ENCODE data around the gene KLHL28.

Gene KLHL28, protein sequence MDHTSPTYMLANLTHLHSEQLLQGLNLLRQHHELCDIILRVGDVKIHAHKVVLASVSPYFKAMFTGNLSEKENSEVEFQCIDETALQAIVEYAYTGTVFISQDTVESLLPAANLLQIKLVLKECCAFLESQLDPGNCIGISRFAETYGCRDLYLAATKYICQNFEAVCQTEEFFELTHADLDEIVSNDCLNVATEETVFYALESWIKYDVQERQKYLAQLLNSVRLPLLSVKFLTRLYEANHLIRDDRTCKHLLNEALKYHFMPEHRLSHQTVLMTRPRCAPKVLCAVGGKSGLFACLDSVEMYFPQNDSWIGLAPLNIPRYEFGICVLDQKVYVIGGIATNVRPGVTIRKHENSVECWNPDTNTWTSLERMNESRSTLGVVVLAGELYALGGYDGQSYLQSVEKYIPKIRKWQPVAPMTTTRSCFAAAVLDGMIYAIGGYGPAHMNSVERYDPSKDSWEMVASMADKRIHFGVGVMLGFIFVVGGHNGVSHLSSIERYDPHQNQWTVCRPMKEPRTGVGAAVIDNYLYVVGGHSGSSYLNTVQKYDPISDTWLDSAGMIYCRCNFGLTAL

DNA sequence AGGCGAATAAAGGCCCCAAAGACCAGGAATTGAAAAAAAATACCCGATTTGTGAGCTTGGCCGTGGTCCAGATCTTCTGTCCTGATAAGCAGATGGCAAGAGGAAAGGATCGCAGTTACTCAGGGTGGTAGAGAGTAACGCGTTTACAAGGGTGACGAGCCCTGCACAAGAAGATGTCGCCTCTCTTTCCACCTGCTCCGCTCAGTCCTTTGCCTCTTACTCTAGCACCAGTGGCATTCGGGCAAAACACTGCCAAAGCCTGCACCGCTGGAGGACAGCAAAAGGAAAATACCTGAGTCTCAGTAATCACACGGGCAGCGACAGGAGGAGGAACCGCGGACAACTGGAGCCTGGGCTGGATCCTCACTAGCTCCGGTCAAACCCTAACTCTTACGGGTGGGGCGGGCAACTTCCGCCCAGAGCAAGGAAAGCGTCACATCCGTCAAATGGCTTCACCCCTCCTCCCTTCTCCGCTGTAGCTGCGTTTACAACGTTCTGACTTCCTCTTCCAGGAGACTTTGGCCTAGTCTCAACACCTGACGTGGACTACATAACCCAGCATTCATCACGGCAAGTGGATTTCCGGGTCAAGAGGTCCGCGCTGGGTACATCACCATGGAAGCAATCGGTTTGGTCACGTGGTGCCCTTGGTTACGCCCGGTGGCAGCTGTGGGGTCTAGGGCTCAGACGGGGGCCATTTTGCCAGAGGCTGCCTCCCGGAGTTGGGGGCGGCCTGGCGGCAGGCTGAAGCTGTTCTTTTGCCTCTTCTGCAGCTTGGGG is at the start of gene KLHL28, which contains the start of gene TOGARAM1:
KLHL28 (minus strand) TSS at position 394 of the 780 bp plus-strand sequence. CDS start 16,019 bp downstream, outside the sequence.
TOGARAM1 (plus strand) TSS at position 637 of the 780 bp plus-strand sequence. CDS start 232 bp downstream, outside the sequence.
- in situ Hi-C loops (cut with MboI; ENCODE audit: low sequenced_read_pairs): no loop called here

DNA sequence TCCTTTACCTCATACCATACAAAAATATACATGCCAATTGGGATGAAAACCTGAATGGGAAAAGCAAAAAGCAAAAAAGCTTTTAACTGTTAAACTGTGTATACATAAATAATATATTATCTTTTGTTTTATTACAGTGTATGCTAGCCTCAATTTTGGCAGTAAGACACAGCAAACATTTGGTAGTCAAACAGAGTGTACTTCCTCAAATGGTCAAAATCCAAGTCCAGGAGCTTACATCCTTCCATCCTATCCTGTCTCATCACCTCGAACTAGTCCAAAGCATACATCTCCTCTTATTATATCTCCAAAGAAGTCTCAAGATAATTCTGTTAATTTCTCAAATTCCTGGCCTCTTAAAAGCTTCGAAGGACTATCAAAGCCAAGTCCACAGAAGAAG is 42.2 kb upstream of the KLHL28 start:
- in situ Hi-C loops (cut with MboI; ENCODE audit: low sequenced_read_pairs): no loop called here

DNA sequence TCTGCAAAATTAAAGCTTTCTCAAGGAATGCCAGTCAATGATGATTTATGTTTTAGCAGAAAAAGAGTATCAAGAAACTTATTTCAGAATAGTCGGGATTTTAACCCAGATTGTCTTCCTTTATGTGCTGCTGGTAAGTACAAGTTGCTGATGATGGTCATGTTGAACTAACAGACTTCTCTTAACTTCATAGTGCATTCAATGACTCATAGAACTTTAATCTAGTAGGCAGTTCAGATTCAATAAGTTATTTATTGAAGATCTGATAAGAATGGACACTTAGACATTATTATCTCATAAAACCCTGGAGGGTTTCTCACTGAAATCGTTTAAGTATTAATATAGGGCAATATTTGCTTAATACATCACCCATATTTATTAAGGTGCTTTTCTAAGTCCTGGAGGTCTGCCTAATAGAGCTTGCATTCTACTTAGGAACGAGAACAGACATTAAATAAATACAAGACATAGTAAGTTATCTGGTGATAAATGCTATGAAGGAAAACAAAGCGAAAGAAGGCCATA is 34.1 kb upstream of the KLHL28 start:
- in situ Hi-C loops (cut with MboI; ENCODE audit: low sequenced_read_pairs): no loop called here

DNA sequence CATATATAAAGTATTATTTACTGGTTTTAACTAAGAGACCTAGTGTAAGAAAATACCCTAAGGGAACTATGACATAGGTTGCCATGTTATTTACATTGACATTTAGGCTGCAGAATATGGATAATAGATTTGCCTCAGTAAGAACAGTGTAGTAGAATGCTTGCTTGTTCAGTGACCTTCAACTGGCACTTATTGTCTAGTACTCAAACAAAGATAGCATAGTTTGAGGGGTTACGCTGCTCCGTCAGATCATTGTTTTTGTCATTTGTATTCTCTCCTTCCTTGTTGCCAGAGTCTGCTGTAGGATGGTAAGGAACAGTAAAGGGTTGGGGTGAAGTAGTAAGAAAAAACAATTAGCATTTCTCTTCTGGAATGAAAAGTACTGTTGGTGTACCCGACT is 33.4 kb upstream of the KLHL28 start:
- in situ Hi-C loops (cut with MboI; ENCODE audit: low sequenced_read_pairs): no loop called here

DNA sequence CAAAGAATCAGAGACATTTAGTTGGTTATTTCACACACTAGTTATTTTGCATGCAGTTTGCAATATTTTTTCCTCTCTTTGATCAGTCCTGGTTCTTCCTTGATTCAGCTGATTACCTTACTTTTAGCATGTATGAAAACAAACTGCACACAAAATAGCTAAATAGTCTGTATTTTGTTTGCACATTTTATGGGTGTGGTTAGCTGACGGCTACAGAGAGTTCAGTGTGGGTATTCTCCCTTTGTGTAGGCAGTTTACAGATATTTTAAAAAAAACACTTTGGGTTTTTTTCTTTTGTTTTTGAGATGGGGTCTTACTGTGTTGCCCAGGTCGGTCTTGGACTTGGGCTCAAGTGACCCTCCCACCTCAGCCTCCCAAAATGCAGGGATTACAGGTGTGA is 28.8 kb upstream of the KLHL28 start:
- in situ Hi-C loops (cut with MboI; ENCODE audit: low sequenced_read_pairs): no loop called here

DNA sequence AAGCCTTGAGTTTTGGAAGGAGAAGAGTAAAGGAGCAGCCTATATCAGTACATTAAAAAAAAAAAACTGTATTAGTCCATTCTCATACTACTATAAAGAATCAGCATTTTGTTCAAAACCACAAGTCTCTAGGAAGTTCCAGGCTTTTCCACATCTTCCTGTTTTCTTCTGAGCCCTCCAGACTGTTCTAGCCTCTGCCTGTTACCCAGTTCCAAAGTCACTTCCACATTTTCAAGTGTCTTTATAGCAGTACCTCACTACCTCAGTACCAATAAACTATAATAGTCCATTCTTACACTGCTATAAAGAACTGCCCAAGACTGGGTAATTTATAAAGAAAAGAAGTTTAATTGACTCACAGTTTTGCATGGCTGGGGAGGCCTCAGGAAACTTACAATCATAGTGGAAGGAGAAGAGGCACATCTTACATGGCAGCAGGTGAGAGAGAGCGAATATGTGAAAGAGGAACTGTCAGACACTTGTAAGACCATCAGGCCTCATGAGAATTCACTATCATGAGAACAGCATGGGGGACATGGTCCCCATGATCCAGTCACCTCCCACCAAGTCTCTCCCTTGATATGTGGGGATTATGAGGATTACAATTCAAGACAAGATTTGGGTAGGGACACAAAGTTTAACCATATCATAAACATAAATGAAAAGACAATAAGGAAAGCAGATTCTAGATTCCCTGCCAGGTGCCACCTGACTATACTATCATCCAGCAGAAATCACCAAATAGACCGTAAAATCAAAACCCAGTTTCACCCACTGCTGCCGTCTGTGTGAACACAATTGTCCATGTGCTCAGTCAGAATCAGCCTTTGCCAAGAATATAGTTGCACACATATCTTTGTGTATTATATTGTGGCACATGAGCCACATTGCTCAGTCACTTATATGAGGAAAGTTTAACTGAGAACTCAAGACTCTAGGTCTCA is 28.0 kb upstream of the KLHL28 start:
- in situ Hi-C loops (cut with MboI; ENCODE audit: low sequenced_read_pairs): no loop called here

DNA sequence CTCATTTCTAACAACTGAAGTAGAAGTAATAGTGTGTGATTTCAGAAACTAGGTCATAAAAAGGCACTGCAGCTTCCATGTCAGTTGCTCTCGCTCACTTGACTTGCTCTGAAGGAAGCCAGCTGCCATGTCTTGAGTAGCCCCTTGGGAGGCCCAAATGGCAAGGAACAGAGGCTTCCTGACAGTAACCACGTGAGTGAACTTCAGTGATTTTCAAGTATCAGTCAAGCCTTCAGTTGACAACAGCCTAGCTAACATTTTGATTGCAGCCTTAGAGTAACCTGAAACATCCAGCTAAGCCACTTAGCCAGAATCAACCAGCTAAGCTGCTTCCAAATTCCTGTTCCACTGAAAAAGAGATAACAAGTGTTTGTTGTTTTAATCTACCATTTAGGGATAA is 26.9 kb upstream of the KLHL28 start:
- in situ Hi-C loops (cut with MboI; ENCODE audit: low sequenced_read_pairs): no loop called here

DNA sequence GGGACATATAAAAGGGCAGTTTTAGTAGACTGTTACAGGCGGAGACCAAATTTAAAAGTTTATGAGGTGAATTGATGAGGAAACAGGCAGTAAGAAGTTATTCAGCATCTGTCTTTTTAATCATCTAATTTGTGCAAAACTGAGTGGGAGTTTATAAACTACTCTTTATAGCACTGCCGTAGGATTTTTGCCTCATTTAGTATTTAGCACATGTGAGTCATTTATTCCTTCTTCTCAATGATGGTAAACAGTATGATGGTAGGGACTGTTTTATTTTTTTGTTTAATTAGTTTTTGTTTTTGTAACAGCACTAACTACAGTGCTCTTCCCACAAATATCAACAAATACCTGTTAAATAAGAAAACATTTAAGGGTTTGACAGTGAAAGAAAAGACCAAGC is 20.8 kb upstream of the KLHL28 start:
- in situ Hi-C loops (cut with MboI; ENCODE audit: low sequenced_read_pairs): no loop called here

DNA sequence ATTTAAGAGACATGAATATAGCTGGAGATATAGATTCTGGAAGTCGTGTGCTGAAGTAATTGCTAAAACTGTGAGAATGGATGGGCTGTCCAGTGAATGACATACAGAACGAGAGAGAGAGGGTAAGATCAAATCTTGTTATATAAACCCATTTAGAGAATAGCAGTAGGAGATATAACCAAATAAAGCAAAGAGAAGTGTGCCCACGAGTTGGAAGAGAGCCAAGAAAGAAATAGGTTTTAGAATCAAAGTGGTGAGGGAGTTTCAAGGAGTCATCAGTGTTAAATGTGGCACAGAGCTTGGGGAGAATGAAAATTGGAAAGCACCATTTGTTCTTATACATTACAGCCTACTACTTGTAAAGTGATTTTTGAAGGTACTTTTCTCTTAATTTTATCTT is 19.5 kb upstream of the KLHL28 start:
- in situ Hi-C loops (cut with MboI; ENCODE audit: low sequenced_read_pairs): no loop called here

DNA sequence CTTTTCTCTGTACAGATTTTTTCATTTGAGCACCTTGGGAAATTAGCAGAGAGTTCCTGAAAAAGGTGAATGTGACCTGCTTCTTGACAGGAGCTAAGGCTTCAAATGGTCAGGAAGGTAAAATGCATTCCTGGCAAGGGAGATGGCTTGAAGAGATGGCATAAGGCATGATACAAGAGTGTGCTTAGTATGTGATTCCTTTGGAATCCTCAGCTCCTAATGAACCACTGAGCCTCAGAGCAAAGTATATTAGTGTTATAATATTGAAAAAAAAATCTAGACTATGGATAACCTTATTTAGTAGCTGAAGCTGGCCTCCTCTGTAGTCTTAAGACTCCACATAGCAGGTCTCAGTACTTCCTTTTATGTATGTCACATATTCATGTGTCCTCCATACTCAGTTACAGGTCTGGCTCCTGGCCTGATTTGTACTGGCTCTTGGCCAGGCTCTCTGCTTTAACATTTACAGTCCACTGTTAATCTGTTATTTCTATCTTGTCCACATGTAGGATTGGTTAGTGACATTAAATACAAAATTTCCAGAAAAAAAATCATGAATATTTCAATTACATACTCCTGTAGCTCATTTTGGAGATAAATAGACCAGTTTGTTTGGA is 18.1 kb upstream of the KLHL28 start:
- in situ Hi-C loops (cut with MboI; ENCODE audit: low sequenced_read_pairs): no loop called here

DNA sequence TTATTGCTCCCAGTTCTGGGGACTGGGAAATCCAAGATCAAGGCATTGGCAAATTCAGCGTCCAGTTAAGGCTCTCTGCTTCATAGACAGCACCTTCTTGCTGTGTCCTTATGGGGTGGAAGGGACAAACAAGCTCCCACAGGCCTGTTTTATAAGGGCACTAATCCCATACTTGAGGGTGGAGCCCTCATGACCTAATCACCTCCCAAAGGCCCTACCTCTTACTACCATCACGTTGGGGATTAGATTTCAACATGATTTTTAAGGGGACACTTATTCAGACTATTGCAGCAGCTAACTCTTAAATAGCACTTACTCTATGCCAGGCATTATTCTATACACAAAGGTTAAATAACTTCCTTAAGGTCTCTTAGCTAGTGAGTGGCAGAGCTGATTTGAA is 17.5 kb upstream of the KLHL28 start:
- in situ Hi-C loops (cut with MboI; ENCODE audit: low sequenced_read_pairs): no loop called here

DNA sequence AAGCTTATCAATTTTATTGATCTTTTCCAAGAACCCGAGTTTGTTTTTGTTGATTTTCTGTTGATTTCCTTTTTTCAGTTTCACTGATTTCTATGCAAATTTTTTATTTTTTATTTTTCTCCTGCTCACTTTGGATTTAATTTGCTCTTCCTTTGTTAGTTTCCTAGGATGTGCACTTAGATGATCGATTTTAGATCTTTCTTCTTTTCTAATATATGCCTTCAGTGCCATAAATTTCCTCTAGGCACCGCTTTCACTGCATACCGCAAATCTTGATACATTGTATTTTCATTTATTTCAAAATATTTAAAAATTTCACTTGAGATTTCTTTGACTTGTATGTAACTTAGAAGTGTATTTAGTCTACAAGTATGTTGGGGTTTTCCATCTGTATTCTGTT is 9.7 kb upstream of the KLHL28 start:
- in situ Hi-C loops (cut with MboI; ENCODE audit: low sequenced_read_pairs): no loop called here

DNA sequence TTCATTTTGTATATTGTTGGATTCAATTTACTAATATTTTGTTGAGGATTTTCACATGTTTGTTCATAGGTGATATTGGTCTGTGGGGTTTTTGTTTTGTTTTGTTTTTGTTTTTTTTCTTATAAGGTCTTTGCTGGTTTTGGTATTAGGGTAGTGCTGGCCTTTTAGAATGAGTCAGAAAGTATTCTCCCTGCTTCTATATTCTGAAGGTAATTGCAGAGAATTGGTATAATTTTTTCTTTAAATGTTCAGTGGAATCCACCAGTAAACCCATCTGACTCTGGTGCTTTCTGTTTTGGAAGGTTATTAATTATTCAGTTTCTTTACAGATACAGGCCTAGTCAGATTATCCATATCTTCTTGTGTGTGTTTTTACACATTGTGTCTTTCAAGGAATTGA is 9.2 kb upstream of the KLHL28 start:
- in situ Hi-C loops (cut with MboI; ENCODE audit: low sequenced_read_pairs): no loop called here

DNA sequence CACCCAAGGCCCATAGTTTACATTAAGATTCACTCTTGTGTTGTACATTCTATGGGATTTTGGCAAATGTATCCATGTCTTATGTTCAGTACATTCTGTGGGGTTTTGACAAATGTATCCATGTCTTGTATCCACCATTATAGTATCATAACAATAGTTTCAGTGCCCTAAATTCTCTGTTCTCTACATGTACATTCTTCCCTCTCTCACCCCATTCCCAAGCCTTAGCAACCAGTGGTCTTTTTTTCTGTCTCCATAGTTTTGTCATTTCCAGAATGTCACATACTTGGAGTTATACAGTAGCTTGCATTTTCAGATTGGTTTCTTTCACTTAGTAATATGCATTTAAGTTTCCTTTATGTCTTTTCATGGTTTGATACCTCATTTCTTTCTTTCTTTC is 7.0 kb upstream of the KLHL28 start:
- in situ Hi-C loops (cut with MboI; ENCODE audit: low sequenced_read_pairs): no loop called here

DNA sequence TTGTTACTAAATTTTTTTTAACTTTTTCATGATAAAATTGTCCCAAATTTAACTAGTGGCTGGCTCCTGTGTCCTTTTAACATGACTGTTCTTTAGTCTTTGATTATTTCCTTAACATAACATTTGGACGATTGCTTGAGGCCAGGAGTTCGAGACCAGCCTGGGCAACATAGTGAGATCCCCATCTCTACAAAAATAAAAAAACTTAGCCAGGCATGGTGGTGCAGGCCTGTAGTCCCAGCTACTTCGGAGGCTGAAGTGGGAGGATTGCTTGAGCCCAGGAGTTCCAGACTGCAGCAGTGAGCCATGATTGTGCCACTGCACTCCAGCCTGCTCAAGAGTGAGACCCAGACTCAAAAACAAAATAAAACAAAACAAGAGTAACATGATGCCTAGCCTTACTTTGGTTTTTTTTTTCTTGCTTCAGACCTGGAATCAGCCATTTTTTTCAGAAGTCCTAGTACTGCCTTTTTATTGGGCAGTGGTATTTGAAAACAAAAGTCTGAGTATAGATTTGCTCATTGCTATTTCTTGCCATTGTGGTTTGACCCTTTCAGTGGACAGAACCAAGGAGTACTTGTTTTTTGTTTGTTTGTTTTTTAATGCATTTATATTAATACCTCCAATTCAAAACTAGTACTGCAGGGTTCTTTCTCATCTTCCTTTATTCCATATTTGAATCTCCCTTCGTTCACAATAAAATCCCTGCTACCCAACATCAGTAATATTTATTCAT is 5.0 kb upstream of the KLHL28 start:
- in situ Hi-C loops (cut with MboI; ENCODE audit: low sequenced_read_pairs): no loop called here

DNA sequence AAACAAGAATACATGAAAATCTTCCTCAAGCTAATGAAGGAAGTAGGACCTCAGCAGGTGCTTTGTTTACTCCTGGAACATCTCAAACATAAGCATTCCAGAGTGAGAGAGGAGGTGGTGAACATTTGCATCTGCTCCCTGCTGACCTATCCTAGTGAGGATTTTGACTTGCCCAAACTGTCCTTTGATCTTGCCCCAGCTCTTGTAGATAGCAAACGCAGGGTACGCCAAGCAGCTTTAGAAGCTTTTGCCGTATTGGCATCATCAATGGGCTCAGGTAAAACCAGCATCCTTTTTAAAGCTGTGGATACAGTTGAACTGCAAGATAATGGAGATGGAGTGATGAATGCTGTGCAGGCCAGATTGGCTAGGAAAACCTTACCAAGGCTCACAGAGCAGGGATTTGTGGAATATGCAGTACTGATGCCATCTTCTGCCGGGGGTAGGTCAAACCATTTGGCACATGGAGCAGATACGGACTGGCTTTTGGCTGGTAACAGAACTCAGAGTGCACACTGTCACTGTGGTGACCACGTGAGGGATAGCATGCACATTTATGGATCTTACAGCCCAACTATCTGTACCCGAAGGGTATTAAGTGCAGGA is 2.1 kb upstream of the KLHL28 start:
- in situ Hi-C loops (cut with MboI; ENCODE audit: low sequenced_read_pairs): no loop called here

DNA sequence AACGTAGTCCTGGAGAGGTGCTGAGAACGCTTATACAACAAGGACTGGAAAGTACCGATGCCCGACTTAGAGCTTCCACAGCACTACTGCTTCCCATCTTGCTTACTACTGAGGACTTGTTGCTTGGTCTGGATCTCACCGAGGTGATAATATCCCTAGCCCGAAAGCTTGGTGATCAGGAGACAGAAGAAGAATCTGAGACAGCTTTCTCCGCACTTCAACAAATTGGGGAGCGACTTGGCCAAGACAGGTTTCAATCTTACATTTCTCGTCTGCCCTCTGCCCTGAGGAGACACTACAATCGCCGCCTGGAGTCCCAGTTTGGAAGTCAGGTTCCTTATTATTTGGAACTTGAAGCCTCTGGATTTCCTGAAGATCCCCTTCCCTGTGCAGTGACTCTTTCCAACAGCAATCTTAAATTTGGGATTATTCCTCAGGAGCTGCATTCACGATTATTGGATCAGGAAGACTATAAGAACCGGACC is 1.3 kb upstream of the KLHL28 start:
- in situ Hi-C loops (cut with MboI; ENCODE audit: low sequenced_read_pairs): no loop called here

DNA sequence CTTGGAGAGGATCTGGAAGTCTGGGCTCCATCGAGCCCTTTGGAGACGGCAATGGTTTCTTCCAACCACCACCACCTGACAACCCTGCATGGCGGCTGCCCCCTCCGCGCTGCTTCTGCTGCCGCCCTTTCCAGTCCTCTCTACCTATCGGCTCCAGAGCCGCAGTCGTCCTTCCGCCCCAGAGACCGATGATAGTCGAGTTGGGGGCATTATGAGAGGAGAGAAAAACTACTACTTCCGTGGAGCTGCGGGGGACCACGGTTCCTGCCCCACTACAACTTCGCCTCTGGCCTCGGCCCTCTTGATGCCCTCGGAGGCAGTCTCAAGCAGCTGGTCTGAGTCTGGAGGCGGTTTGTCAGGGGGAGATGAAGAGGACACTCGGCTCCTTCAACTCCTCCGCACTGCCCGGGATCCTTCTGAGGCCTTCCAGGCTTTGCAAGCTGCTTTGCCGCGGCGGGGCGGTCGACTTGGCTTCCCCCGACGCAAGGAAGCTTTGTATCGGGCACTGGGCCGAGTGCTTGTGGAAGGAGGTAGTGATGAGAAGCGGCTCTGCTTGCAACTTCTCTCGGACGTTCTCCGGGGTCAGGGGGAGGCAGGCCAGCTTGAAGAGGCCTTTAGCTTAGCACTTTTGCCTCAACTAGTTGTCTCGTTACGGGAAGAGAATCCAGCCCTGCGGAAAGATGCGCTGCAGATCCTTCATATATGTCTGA is 742 bp upstream of the KLHL28 start:
- in situ Hi-C loops (cut with MboI; ENCODE audit: low sequenced_read_pairs): no loop called here
